ENCODE results near the gene ZZZ3.
"Not testable (repeated sequence)": the region's sequence is repeated elsewhere in the genome, so short reads cannot be mapped to it uniquely, and the experiment has no call there.

ZZZ3 gene

DNA sequence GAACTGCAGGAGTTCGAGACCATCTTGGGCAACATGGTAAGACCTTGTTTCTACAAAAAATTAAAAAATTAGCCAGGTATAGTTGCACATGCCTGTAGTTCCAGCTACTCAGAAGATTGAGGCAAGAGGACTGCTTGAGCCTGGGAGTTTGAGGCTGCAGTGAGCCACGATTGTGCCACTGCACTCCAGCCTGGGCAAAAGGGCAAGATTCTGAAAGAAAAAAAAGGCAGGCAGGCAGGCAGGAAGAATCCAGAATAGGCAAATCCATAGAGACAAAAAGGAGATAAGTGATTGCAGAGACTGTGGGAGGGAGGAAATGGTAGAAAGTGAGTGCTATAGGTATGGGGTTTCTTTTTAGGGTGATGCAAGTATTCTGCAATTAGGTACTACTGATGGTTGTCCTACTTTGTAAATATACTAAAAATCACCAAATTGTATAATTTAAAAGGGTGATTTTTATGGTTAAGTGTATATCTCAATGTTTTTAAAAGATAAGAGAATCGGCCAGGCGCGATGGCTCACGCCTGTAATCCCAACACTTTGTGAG lies 29.4 kb downstream of the ZZZ3 start:
- H3K4me3 Mint-ChIP-seq, result no peak overlapping the region
- no peak for DNase-seq
- peaks cover 57% of the 10 kb centered on the region for H3K9me3 Mint-ChIP-seq
- peaks cover 83% of the 10 kb centered on the region for H3K36me3 Mint-ChIP-seq (ENCODE audit: low read depth)
- TF ChIP-seq, protein P1, sequence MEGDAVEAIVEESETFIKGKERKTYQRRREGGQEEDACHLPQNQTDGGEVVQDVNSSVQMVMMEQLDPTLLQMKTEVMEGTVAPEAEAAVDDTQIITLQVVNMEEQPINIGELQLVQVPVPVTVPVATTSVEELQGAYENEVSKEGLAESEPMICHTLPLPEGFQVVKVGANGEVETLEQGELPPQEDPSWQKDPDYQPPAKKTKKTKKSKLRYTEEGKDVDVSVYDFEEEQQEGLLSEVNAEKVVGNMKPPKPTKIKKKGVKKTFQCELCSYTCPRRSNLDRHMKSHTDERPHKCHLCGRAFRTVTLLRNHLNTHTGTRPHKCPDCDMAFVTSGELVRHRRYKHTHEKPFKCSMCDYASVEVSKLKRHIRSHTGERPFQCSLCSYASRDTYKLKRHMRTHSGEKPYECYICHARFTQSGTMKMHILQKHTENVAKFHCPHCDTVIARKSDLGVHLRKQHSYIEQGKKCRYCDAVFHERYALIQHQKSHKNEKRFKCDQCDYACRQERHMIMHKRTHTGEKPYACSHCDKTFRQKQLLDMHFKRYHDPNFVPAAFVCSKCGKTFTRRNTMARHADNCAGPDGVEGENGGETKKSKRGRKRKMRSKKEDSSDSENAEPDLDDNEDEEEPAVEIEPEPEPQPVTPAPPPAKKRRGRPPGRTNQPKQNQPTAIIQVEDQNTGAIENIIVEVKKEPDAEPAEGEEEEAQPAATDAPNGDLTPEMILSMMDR (IDR thresholded peaks at IDR 0.05), result no peak
- H3K4me1 Mint-ChIP-seq, result no peaks in the 10 kb centered on the region
- H3K27me3 Mint-ChIP-seq (ENCODE audit: low read depth, poor library complexity), result no peaks in the 10 kb centered on the region
- H3K27ac Mint-ChIP-seq, result no peak overlapping the region

GRCh38 chr1:77652268-77652667 lies 30.2 kb downstream of the ZZZ3 start:
- H3K27me3 Mint-ChIP-seq (ENCODE audit: low read depth, poor library complexity), result no peaks in the 10 kb centered on the region
- H3K27ac Mint-ChIP-seq, result no peak overlapping the region
- H3K9me3 Mint-ChIP-seq, result peaks cover 62% of the 10 kb centered on the region
- no peak for DNase-seq
- TF ChIP-seq, protein P1 (IDR thresholded peaks at IDR 0.05), result no peak
- no peaks in the 10 kb centered on the region for H3K4me1 Mint-ChIP-seq
- H3K36me3 Mint-ChIP-seq (ENCODE audit: low read depth), result peaks cover 87% of the 10 kb centered on the region
- no peak overlapping the region for H3K4me3 Mint-ChIP-seq

DNA sequence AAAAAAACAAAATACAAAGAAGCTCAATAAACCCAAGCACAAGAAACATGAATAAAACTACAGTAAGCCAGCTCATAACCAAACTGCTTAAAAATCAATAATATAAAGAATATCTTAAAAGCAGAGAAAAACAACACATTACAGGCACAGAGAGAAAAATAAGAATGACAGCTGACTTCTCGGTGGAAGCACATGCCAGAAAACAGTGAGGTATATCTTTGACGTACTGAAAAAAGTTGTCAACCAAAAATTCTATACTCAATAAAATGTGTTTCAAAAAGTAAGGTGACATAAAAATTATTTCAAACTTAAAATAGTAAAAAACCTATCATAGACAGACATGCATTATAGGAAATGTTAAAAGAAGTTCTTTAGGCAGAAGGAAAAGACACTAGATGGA lies 33.3 kb downstream of the ZZZ3 start:
- H3K27ac Mint-ChIP-seq, result no peak overlapping the region
- TF ChIP-seq, protein P1 (IDR thresholded peaks at IDR 0.05), result no peak
- H3K4me1 Mint-ChIP-seq, result no peaks in the 10 kb centered on the region
- no peak overlapping the region for H3K4me3 Mint-ChIP-seq
- H3K9me3 Mint-ChIP-seq, result peaks cover 73% of the 10 kb centered on the region
- H3K36me3 Mint-ChIP-seq (ENCODE audit: low read depth), result peaks cover 92% of the 10 kb centered on the region
- H3K27me3 Mint-ChIP-seq (ENCODE audit: low read depth, poor library complexity), result no peaks in the 10 kb centered on the region
- no peak for DNase-seq

DNA sequence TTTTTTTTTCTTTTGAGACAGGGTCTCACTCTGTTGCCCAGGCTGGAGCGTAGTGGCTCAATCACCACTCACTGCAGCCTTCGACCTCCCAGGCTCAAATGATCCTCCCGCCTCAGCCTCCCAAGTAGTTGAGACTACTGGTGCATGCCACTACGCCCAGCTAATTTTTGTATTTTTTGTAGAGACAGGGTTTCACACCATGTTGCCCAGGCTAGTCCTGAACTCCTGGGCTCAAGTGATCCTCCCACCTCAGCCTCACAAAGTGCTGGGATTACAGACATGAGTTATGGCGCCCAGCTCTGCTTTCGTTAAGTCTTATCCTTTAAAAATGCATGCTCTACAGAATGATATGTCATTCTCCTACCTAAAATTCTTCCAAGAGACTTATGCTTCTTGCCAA lies 36.2 kb downstream of the ZZZ3 start:
- not testable (repeated sequence) for DNase-seq; H3K4me3 Mint-ChIP-seq; H3K27ac Mint-ChIP-seq; H3K4me1 Mint-ChIP-seq; H3K27me3 Mint-ChIP-seq (ENCODE audit: low read depth, poor library complexity)
- H3K9me3 Mint-ChIP-seq, result peaks cover 52% of the 10 kb centered on the region
- H3K36me3 Mint-ChIP-seq (ENCODE audit: low read depth), result peaks cover 90% of the 10 kb centered on the region

DNA sequence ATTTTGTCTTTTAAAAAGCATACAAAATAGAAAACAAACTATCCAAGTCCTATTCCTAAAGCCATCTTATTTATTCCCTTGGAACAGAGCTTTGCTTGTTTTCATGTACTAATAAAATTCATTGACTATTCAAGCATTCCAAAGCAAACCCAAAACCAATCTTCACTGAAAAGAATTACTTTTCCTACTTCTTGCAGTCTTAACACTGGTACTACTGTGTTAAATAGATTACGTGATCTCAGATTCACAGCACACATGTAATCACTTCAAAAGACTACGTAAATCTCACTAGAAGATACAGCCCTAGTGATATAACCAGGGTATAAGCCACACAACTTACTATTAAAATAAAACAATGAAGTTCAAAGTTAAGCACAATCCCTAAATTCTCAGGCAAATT lies 39.0 kb downstream of the ZZZ3 start:
- Mint-ChIP-seq H3K27ac (no peak overlapping the region), H3K4me1 (no peaks in the 10 kb centered on the region), H3K9me3 (peaks cover 24% of the 10 kb centered on the region), H3K4me3 (no peak overlapping the region), H3K27me3 (ENCODE audit: low read depth, poor library complexity) (no peaks in the 10 kb centered on the region), H3K36me3 (ENCODE audit: low read depth) (peaks cover 71% of the 10 kb centered on the region)
- no peak for DNase-seq
- TF ChIP-seq, protein P1 (IDR thresholded peaks at IDR 0.05), result no peak

- no peak overlapping the region for H3K27ac Mint-ChIP-seq
- peaks cover 19% of the 10 kb centered on the region for H3K9me3 Mint-ChIP-seq
- H3K27me3 Mint-ChIP-seq (ENCODE audit: low read depth, poor library complexity), result no peaks in the 10 kb centered on the region
- H3K36me3 Mint-ChIP-seq (ENCODE audit: low read depth), result peaks cover 66% of the 10 kb centered on the region
- no peak overlapping the region for H3K4me3 Mint-ChIP-seq
- TF ChIP-seq, protein P1 (IDR thresholded peaks at IDR 0.05), result no peak
- H3K4me1 Mint-ChIP-seq, result no peaks in the 10 kb centered on the region
- DNase-seq, result no peak
These were observed 39.5 kb downstream of the ZZZ3 start for GRCh38 chr1:77642941-77643340.

Data from nephron progenitor cell (in vitro differentiated cells).